ENCODE data around the gene SNORC.
"Not testable (repeated sequence)": the region's sequence is repeated elsewhere in the genome, so short reads cannot be mapped to it uniquely, and the experiment has no call there.

The SNORC gene

GRCh38 chr2:232870018-232870765, at the start of gene SNORC:
Gene SNORC, plus strand, starts transcription at chr2:232870264. Its CDS starts 78 bp downstream, at chr2:232870342.
- no peak within 1 kb of the TSS for H3K4me3 ChIP-seq (ENCODE audit: low read depth, low read length)

GRCh38 chr2:232829988-232830387, 40.1 kb upstream of the SNORC start:
- no peak overlapping the region for H3K4me3 ChIP-seq (ENCODE audit: low read depth, low read length)

DNA sequence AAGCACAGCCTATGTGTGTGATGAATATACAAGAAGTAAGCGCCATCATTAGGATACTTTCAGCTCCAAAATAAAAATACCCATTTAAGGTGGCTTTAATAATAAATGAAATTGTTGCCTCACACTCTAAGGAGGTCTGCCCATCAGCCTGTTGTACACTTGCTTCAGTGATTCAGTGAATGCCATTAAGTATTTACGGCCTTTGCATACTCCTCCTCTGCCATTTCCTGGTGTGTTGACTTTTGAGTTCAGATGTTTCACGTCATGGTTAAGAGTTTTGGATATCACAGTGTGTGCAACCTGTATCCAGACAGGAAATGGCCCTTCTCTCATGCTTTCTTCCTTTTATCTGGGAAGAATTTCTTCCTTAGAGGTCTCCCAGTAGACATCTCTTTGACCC, 38.6 kb upstream of the SNORC start:
- no peak overlapping the region for H3K4me3 ChIP-seq (ENCODE audit: low read depth, low read length)

DNA sequence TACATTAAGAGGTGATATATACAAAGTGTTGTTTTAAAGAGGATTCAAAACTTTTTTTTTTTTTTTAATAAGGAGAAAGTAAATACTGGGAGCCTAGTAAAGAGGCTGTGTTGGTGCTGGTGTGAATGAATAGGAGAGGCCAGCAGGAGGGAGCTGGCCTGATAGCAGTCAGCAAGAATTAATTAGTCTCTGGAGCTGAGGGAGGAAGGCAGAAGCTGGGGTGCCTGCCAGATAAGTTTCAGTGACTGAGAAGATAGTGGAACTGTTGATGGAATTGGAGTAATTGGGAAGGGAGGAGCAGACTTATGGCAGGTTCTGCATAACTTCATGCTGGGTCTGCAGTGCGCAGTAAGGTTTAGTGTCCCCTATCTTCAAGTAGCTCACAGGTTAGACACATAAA, 36.2 kb upstream of the SNORC start:
- H3K4me3 ChIP-seq (ENCODE audit: low read depth, low read length) = no peak overlapping the region

GRCh38 chr2:232835687-232836208, 34.3 kb upstream of the SNORC start:
- H3K4me3 ChIP-seq (ENCODE audit: low read depth, low read length) = no peak overlapping the region

GRCh38 chr2:232836934-232837333, 33.1 kb upstream of the SNORC start:
- no peak overlapping the region for H3K4me3 ChIP-seq (ENCODE audit: low read depth, low read length)

GRCh38 chr2:232838406-232838874, 31.6 kb upstream of the SNORC start:
- no peak overlapping the region for H3K4me3 ChIP-seq (ENCODE audit: low read depth, low read length)

DNA sequence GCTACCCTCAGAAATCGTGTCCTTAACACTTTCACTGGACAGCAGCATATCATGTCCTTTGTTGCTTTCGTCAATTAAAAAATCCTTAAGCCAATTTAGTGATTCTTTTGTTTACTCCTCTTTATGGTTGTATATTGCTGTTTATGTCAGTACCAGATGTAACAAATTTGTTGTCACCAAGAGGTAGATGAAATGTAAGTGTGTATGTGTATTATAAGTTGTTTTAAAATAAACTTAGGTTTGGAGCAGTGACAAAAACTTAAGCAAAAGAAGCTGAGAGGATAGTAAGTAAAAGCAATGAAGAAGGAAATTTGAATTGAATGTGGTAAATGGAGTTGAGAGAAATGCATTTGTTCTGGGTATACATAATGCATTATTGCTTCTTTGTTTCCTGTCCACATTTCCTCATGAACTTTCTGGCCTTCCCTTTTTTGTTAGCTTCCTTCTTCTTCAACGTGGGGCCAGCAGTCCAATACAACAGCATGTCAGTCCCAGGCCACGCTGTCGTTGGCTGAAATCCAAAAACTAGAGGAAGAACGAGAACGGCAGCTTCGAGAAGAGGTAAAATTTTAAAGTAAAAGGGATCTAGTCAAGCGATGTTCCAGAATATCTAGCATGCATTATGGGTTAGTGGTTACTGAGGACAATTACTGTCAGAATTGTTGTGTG, 30.5 kb upstream of the SNORC start:
- no peak overlapping the region for H3K4me3 ChIP-seq (ENCODE audit: low read depth, low read length)

DNA sequence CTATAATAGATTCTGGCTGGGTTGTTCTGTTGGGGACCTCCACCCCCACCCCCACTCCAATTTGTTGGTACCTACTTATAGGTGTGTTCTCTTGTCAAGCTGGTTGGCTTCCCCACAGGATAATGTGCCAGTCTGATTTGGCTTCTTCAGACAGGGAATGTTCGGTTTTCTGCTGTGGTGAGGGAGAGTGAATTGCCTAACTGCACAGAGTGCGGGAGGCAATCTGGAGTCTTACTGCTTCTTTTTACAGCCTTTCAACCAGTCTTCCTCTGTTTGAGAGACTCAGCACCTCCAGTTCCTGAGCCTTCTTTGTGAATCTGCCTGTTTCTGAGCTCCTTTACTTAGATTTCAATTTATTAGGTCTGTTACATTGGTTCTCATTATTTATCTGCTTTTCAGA, 27.4 kb upstream of the SNORC start:
- no peak overlapping the region for H3K4me3 ChIP-seq (ENCODE audit: low read depth, low read length)

GRCh38 chr2:232843834-232844233, 26.2 kb upstream of the SNORC start:
- H3K4me3 ChIP-seq (ENCODE audit: low read depth, low read length) = no peak overlapping the region

GRCh38 chr2:232846055-232846454, 24.0 kb upstream of the SNORC start:
- H3K4me3 ChIP-seq (ENCODE audit: low read depth, low read length) = no peak overlapping the region

GRCh38 chr2:232850039-232850438, 20.0 kb upstream of the SNORC start:
- no peak overlapping the region for H3K4me3 ChIP-seq (ENCODE audit: low read depth, low read length)

GRCh38 chr2:232852081-232852480, 18.0 kb upstream of the SNORC start:
- H3K4me3 ChIP-seq (ENCODE audit: low read depth, low read length) = not testable (repeated sequence)

- H3K4me3 ChIP-seq (ENCODE audit: low read depth, low read length) = no peak overlapping the region
Measured at GRCh38 chr2:232852676-232853075, 17.4 kb upstream of the SNORC start.

GRCh38 chr2:232854082-232854481, 16.0 kb upstream of the SNORC start:
- no peak overlapping the region for H3K4me3 ChIP-seq (ENCODE audit: low read depth, low read length)

GRCh38 chr2:232857158-232857563, 12.9 kb upstream of the SNORC start:
- H3K4me3 ChIP-seq (ENCODE audit: low read depth, low read length) = no peak overlapping the region

DNA sequence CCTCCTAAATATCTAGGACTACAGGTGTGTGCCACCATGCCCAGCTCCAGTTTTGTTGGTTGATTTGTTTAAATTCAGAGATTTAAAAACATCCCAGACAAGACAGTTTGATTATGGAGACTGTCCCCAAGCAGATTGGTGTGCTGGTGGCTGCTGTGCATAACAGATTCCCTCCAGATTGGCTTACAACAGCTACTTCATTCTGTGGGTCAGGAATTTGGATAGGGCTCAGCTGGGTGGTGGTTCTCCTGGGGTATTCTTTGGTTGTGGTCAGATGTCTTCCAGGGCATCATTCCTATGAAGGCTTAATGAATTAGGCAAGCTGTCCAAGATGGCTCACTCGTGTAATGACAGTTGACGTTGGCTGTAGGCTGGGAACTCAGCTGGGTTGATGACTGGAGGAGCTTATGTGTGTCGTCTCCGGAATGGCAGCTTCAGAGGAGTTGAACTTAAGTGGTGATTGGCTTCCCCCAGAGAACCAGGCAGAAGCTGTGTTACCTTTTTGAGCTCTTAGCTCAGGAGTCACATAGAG, 10.6 kb upstream of the SNORC start:
- H3K4me3 ChIP-seq (ENCODE audit: low read depth, low read length) = no peak overlapping the region

GRCh38 chr2:232860593-232861241, 9.3 kb upstream of the SNORC start:
- H3K4me3 ChIP-seq (ENCODE audit: low read depth, low read length) = no peak overlapping the region

GRCh38 chr2:232861353-232861752, 8.7 kb upstream of the SNORC start:
- H3K4me3 ChIP-seq (ENCODE audit: low read depth, low read length) = no peak overlapping the region

DNA sequence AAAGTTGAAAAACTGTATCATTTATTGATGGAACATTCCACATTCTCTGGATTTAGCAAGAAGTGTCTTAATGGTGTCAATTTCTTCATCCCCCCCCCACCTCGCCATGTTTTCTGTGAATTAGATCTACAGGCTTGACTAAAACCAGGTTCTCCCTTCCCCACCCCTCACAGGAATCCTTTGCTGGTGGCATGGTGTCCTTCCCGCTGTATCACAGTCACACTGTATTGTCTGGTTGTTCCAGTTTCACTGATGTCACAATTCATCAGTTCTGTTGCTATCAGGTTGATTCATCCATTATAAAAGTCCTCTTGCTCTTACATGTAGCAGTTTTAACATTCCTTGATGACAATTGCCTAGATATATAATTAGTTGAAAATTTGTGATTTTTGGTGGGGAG, 6.1 kb upstream of the SNORC start:
- no peak overlapping the region for H3K4me3 ChIP-seq (ENCODE audit: low read depth, low read length)

DNA sequence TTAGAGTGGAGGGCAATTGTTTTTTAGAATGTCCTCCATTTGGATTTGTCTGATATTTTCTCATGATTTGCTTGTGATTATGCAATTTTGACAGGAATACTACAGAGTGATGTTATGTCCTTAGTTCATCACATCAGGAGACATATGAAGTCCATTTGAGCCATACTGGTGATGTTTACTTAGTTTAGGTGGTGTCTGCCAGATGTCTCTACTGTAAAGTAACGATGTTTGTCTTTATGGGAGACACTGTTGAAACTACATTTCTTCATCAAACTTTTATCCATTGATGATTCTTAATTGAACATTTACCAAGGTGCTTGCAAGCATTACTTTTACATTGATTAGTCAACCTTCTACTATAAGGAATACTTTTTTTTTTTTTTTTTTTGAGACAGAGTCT, 4.9 kb upstream of the SNORC start:
- no peak overlapping the region for H3K4me3 ChIP-seq (ENCODE audit: low read depth, low read length)

All from iPS-11a (cell line).